Measurements from ENCODE around the gene SUMO2. TPM values are rescaled to one million over a fixed set of nuclear protein-coding genes. Genes with fewer than 3 reads are reported as not detected.

Gene SUMO2
- total RNA-seq, result 10 to 100 TPM; 57.9 to 60.1 TPM

DNA sequence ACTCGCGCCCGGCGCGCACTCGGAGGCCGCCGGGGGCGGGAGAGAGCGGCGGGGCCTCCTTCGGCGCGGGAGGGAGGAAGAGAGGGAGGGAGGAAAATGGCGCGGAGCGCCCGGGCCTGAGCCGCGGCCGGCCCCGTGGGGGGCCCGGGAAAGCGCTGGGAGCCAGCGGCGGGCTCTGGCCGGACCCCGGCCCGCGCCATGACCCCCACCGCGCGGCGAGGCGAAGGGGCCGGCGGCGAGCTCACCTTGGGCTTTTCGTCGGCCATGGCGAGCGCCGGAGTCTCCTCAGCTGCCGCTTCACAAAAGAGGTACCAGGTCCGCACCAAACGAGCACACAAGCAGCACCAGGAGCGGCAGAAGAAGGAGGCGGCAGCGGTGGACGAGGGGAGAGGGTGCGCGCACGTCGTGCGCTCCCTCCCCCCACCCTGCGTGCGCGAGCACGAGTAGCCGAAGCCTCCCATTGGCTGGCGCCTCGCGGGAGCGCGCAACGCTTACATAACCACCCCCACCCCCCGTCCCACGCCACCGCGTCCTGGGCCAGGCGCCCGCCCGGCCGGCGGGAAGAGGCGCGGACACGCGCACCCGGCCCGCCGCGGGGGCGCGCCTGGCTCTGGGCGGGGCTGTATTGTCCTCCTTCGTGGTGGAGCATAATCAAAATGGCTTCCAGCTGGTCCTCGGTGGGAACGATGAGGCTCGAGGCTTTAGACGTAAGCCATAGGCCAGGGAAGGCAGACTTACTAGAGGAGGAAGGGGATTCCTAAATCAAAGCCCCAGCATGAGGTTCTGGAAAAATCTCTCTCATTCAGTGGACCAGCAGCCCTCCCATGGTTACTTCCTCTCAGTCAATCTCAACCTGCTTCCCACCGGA is at the start of gene SUMO2:
TSS of gene SUMO2 (minus strand) at position 391 of the 868 bp plus-strand sequence. CDS start at position 266, 125 bp downstream.
- DNase-seq (ENCODE audit: low spot score) (peak; percentile 72), ATAC-seq (ENCODE audit: insufficient number of reproducible peaks, low FRiP score, low read depth) (peak; percentile 84)
- TF ChIP-seq, protein P1, sequence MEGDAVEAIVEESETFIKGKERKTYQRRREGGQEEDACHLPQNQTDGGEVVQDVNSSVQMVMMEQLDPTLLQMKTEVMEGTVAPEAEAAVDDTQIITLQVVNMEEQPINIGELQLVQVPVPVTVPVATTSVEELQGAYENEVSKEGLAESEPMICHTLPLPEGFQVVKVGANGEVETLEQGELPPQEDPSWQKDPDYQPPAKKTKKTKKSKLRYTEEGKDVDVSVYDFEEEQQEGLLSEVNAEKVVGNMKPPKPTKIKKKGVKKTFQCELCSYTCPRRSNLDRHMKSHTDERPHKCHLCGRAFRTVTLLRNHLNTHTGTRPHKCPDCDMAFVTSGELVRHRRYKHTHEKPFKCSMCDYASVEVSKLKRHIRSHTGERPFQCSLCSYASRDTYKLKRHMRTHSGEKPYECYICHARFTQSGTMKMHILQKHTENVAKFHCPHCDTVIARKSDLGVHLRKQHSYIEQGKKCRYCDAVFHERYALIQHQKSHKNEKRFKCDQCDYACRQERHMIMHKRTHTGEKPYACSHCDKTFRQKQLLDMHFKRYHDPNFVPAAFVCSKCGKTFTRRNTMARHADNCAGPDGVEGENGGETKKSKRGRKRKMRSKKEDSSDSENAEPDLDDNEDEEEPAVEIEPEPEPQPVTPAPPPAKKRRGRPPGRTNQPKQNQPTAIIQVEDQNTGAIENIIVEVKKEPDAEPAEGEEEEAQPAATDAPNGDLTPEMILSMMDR (IDR thresholded peaks at IDR 0.05), result peak; percentile 38
- H3K27me3 ChIP-seq (replicated peaks; ENCODE audit: insufficient read depth), result no peaks in the 10 kb centered on the region
- H3K36me3 ChIP-seq, result peaks cover 7% of the 10 kb centered on the region
- H3K9me3 ChIP-seq, result no peaks in the 10 kb centered on the region
- H3K4me1 ChIP-seq (ENCODE audit: control insufficient read depth in 1 of 2, low read depth in 2 of 2), result peaks cover 10 to 26% of the 10 kb centered on the region in 2 donors
- peak within 1 kb of the TSS; percentile 97 to 98 for H3K27ac ChIP-seq
- peak within 1 kb of the TSS; percentile 97 for H3K4me3 ChIP-seq

DNA sequence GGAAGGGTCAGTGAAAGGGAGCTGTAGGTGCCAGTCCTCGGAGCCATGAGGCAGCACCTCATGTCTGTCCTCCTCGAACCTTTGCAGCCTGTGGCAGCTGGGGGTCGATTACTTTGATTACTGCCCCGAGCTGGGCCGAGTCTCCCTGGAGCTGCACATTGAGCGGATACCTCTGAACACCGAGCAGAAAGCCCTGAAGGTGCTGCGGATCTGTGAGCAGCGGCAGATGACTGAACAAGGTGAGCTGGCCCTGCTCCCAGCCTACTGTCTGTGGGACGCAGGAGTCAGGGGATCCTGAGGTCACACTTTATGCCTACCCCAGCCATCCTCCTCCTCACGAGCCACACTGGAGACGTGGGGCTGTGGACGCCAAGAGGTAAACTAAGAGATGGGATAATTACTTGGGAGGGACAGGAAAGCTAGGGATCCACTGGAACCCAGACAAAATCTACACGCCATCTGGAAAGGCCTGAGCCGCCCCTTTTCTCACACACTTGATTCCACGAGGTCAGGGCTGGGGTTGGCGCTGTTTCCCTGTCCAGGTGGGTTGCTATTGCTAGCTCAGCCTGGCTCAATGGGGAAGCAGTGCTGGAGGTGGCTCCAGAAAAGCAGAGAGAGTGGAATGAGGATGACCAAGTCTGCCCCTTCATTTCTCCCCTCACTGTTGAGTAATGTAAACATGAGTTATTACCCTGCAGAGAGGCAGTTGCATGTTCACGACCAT is 49.1 kb upstream of the SUMO2 start:
- Histone ChIP-seq H3K4me3 (no peak overlapping the region), H3K4me1 (ENCODE audit: control insufficient read depth in 1 of 2, low read depth in 2 of 2) (no peaks in the 10 kb centered on the region), H3K27ac (no peak overlapping the region), H3K9me3 (no peaks in the 10 kb centered on the region), H3K27me3 (replicated peaks; ENCODE audit: insufficient read depth) (no peaks in the 10 kb centered on the region), H3K36me3 (peaks cover 54% of the 10 kb centered on the region)
- ATAC-seq (ENCODE audit: insufficient number of reproducible peaks, low FRiP score, low read depth) (no peak), DNase-seq (ENCODE audit: low spot score) (no peak)
- TF ChIP-seq, protein P1 (IDR thresholded peaks at IDR 0.05), result no peak

DNA sequence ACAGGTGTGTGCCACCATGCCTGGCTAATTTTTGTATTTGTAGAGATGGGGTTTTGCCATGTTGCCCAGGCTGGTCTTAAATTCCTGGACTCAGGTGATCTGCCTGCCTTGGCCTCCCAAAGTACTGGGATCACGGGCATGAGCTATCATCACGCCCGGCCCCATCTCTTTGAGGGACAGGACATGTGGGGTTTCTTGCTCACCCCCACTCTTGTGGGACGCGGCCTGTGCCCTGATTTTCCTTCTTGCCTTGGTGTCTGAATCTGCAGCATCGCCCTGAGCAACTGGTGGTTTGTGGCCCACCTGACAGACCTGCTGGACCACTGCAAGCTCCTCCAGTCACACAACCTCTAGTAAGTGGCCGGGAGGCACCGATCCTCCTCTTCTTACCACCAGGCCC is 48.3 kb upstream of the SUMO2 start:
- H3K4me3 ChIP-seq, result no peak overlapping the region
- no peaks in the 10 kb centered on the region for H3K9me3 ChIP-seq
- TF ChIP-seq, protein P1 (IDR thresholded peaks at IDR 0.05), result no peak
- no peaks in the 10 kb centered on the region for H3K27me3 ChIP-seq (replicated peaks; ENCODE audit: insufficient read depth)
- ATAC-seq (ENCODE audit: insufficient number of reproducible peaks, low FRiP score, low read depth) (no peak), DNase-seq (ENCODE audit: low spot score) (no peak)
- H3K27ac ChIP-seq, result no peak overlapping the region
- peaks cover 56% of the 10 kb centered on the region for H3K36me3 ChIP-seq
- H3K4me1 ChIP-seq (ENCODE audit: control insufficient read depth in 1 of 2, low read depth in 2 of 2), result no peaks in the 10 kb centered on the region

DNA sequence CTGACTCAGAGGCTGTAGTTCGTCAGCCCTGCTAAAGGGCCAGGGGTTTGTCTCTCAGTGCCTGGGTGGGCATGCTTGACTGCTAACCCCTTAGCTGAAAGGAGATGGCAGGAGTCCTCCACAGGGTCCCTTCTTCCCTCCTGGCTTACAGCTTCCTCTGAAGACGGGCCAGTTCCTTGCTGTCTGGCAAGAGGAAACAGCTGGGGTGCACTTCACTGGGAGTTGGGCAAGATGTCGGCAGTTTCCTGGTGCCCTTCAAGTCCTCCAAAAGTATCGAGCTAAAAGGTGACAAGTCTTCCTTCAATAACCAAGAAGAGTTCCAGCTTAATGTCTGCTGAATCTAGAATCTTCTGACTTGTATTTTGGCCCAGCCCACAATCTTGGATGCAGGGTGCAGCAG is 46.1 kb upstream of the SUMO2 start:
- Histone ChIP-seq H3K4me1 (ENCODE audit: control insufficient read depth in 1 of 2, low read depth in 2 of 2) (no peaks in the 10 kb centered on the region), H3K27me3 (replicated peaks; ENCODE audit: insufficient read depth) (no peaks in the 10 kb centered on the region), H3K27ac (peak overlapping the region in 1 of 2 donors; percentile 34), H3K36me3 (peaks cover 49% of the 10 kb centered on the region), H3K9me3 (no peaks in the 10 kb centered on the region), H3K4me3 (no peak overlapping the region)
- ATAC-seq (ENCODE audit: insufficient number of reproducible peaks, low FRiP score, low read depth) (no peak), DNase-seq (ENCODE audit: low spot score) (no peak)
- TF ChIP-seq, protein P1 (IDR thresholded peaks at IDR 0.05), result no peak

DNA sequence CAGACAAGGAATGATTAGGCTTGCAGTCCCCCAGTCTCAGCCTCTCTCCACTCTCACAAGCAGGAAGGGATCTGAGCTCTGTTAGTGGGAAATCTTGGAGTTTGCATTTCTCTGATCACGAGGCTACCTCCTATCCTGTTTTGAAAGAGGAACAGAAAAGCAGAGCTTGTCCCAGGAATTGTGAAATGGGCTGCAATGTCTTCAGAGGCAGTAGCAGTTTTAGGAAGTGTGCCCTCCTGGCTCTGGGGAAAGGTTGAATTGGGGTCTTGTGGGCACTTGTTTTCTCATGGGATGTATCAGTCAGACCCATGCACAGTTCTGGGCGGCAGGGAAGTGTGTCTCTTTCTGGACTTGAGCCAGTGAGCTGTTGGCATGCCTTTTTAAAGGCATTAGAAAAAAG is 45.5 kb upstream of the SUMO2 start:
- Histone ChIP-seq H3K27ac (peak overlapping the region in 1 of 2 donors; percentile 34), H3K4me1 (ENCODE audit: control insufficient read depth in 1 of 2, low read depth in 2 of 2) (no peaks in the 10 kb centered on the region), H3K4me3 (no peak overlapping the region), H3K9me3 (no peaks in the 10 kb centered on the region), H3K36me3 (peaks cover 49% of the 10 kb centered on the region), H3K27me3 (replicated peaks; ENCODE audit: insufficient read depth) (no peaks in the 10 kb centered on the region)
- no peak for ATAC-seq (ENCODE audit: insufficient number of reproducible peaks, low FRiP score, low read depth)
- DNase-seq (ENCODE audit: low spot score), result no peak
- TF ChIP-seq, protein P1 (IDR thresholded peaks at IDR 0.05), result no peak

Data from thoracic aorta (tissue), 2 donors.